Vagina (tissue), 2 donors: ENCODE measurements around the gene TMTC2.

Source experiments
- POLR2A ChIP-seq, 2 donors: fragments of 450-650 bp; IDR thresholded peaks; one replicate each; pipeline ENCODE4 v1.6.1; 2017; ENCODE audit warnings: antibody characterized with exemption in 2 of 2, mild to moderate bottlenecking in 2 of 2, moderate library complexity in 2 of 2
- TF ChIP-seq, protein P1 (sequence below), 3 experiments: fragments of 450-650 bp in 2 of 3; fragments of 200-600 bp in 1 of 3; sonication (generic) in 1 of 3; IDR thresholded peaks; one replicate each; pipeline ENCODE4 v1.5.1; 2017 to 2019; ENCODE audit warnings: antibody characterized with exemption in 3 of 3, mild to moderate bottlenecking in 2 of 3, moderate library complexity in 2 of 3

DNA sequence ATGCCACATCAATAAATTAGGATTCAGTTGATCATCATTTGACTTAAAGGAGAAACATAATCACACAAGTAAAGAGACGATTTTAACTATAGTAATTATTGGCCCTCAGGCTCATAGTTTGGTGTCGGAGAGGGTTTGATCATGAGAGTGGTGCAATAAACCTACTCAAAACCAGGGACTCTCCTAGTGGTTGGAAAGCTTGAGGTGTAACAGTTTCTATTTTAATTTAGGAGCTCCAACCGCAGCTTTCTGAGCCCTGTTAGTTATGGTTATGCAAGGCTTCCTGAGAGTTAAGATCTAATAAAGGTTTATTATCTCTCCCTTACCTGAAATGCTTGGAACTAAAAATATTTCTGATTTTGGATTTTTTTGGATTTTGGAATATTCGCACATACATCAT, 36.4 kb downstream of the TMTC2 start:
- TF ChIP-seq, protein P1, sequence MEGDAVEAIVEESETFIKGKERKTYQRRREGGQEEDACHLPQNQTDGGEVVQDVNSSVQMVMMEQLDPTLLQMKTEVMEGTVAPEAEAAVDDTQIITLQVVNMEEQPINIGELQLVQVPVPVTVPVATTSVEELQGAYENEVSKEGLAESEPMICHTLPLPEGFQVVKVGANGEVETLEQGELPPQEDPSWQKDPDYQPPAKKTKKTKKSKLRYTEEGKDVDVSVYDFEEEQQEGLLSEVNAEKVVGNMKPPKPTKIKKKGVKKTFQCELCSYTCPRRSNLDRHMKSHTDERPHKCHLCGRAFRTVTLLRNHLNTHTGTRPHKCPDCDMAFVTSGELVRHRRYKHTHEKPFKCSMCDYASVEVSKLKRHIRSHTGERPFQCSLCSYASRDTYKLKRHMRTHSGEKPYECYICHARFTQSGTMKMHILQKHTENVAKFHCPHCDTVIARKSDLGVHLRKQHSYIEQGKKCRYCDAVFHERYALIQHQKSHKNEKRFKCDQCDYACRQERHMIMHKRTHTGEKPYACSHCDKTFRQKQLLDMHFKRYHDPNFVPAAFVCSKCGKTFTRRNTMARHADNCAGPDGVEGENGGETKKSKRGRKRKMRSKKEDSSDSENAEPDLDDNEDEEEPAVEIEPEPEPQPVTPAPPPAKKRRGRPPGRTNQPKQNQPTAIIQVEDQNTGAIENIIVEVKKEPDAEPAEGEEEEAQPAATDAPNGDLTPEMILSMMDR (IDR thresholded peaks at IDR 0.05), result no peak
- no peak for TF ChIP-seq POLR2A (IDR thresholded peaks at IDR 0.05)
